Astrocyte of the cerebellum (primary cell): ENCODE data around the gene ENOX1.

Experiments used
- DNase-seq: peaks from one replicate; pipeline ENCODE4 v3.0.0-alpha.2; 2011; ENCODE audit warnings: low read depth
- H3K4me3 ChIP-seq: 2 replicates; pipeline ENCODE4 v1.5.1; 2011; ENCODE audit warnings: mild to moderate bottlenecking, low read depth, low read length, moderate library complexity
- in situ Hi-C: cut with HindIII; loops from 2 replicates; pipeline ENCODE4 v1.10.0; 2017; ENCODE audit warnings: low sequenced_read_pairs
- TF ChIP-seq, protein P1 (sequence below): IDR thresholded peaks from 2 replicates; pipeline ENCODE4 v1.5.1; 2012; ENCODE audit warnings: low read length, low read depth, moderate library complexity, mild to moderate bottlenecking; ENCODE audit errors: missing control alignments

Gene ENOX1

DNA sequence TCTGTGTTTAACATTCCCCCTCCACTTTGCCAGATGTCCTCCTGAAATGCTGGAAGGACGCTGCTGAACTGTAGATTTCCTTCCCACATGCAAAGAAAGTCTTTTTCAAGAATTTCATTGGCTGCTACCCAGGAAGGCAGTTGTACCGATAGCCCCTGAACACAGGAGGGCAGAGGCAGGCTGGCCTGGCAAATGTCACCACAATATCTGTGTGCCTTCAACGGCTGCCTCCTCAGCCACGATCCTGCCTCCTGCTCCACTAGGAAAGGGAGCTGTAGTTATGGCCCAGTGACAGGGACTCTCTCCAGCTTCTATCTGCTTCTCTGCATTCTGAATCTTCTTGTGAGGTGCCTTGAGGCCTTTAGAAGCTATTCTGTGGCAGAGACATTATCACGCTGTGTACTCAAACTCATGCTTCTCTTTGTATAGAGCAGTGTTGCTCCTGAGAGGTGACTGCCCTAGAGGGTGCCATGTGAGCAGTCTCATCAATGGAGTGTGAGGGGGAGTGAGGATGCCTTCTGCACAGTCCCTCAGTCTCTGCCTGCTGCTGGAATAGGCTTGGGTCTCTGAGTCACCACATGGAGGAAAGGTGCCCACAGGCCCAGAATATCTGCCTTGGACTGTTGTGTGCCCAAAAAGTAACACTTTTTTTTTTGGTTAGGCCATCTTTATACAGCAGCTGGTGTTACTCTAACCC is 483.6 kb downstream of the ENOX1 start:
- no peak overlapping the region for H3K4me3 ChIP-seq
- in situ Hi-C loops = no loop called here
- peak; percentile 52 for DNase-seq
- TF ChIP-seq, protein P1, sequence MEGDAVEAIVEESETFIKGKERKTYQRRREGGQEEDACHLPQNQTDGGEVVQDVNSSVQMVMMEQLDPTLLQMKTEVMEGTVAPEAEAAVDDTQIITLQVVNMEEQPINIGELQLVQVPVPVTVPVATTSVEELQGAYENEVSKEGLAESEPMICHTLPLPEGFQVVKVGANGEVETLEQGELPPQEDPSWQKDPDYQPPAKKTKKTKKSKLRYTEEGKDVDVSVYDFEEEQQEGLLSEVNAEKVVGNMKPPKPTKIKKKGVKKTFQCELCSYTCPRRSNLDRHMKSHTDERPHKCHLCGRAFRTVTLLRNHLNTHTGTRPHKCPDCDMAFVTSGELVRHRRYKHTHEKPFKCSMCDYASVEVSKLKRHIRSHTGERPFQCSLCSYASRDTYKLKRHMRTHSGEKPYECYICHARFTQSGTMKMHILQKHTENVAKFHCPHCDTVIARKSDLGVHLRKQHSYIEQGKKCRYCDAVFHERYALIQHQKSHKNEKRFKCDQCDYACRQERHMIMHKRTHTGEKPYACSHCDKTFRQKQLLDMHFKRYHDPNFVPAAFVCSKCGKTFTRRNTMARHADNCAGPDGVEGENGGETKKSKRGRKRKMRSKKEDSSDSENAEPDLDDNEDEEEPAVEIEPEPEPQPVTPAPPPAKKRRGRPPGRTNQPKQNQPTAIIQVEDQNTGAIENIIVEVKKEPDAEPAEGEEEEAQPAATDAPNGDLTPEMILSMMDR = peak; percentile 64

DNA sequence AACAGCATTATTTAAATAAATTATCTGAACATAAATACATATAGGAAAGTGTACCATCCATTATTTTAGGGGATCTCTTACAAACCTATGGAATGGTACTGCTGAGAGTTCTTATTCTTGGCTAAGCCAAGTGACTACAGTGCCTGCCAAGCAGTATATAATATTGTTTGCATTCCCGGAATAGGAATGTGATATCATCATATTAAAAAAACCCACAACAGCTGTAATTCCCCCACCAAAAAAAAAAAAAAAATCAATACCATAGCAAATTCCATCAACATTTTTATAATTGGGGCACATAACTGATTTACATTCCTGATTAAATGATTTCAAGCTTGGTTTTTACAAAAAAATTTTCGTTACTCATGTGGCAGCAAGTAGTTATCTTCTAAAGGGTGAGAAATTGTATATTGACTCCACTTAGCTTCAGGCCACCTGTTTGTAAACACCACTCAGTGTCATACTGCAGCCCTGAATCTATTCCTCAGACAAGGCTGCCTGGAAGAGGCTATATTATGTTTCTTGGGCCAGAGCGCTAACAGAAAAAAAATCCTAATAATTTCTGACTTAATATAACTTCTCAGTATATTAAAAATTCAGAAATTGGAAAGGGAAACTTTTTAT is 485.3 kb downstream of the ENOX1 start:
- no peak overlapping the region for H3K4me3 ChIP-seq
- in situ Hi-C loops = no loop called here
- TF ChIP-seq, protein P1 = no peak
- no peak for DNase-seq

DNA sequence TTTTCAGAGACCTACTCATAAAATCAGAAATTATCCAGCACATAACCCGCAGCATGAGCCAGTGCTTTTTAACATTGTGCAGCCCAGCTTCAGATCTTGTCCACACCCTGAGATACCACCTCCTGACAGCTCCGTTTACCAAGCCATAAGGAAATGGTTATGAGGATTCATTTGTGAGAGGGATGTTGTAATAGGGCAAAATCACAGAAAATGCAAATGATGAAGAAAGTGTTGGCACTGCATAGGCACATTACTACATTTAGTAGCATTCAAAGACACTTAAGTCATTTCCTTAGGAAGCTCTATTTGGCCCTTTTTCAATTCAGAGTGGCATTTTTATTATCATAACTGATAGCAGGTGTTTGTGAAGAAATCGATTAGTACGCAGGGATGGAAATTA is 485.9 kb downstream of the ENOX1 start:
- DNase-seq = no peak
- in situ Hi-C loops = no loop called here
- TF ChIP-seq, protein P1 = no peak
- H3K4me3 ChIP-seq = no peak overlapping the region

DNA sequence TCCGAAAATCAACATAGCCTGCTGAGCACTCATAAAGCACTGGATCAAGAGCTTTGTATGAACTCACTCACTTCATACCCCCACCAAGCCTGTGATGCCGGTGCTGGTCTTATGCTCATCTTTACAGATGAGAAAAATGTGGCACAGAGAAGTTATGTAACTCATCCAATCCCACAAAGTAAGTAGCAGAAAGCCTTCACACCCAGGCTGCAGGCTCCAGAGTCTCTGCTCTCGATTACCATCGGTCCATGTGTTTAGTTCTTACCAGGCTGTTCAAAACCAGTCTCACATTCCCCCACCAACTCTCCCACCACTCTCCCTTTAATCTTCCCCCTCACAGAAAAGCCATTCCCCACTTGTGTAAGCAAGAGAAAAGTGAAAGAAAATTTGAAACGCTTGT is 487.4 kb downstream of the ENOX1 start:
- in situ Hi-C loops = no loop called here
- no peak overlapping the region for H3K4me3 ChIP-seq
- no peak for DNase-seq
- TF ChIP-seq, protein P1 = no peak

DNA sequence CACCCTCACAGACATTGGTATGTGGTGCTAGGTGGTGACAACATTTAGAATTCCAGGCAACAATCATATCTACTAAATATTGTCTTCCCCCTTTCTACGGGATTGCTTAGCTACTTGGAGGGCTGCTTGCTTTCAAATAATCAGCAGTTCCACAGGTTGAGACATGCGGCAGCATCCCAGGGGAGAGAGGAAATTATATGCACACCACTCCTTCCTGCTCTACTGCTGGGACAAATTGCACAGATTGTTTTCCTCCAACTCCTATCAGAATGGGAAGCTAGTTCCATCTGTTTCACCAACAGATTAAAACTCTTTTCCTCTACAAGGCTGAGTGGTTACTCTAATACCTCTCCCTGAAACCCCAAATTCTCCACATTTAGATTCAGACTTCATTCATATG is 488.0 kb downstream of the ENOX1 start:
- TF ChIP-seq, protein P1 = no peak
- no peak for DNase-seq
- in situ Hi-C loops = no loop called here
- H3K4me3 ChIP-seq = no peak overlapping the region

DNA sequence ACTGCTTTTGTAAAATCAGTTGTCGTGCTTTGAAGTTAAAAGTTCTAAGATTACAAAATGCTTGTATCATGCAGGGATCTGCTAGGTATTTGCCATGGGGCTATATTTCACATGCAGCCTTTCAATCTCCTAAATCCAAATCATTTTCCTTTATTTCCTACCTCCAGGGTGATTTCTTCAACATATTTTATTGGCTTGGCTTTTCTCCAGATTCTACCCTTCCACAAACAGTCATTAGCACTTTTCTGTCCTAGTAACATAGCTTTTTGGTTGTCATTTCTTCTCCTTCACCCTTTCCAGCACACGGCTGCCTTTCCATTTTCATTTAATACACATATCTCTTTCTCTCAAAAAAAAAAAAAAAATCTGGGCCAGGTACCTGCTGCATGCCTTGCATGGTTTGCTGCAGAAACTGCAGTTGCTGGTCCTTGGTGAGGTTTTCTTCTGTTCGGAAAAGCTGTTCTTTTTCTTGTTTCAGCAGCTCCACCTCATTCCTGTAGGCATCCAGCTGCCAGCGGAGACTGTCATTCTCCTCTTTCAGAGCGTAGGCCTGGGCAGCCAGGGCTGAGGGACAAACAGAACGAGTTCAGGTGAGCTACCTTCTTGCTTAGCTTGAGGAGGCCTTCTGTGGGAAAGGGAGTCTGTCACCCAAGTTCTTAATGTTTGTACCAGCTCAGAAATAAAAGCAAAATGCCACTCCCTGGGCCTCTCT is 488.6 kb downstream of the ENOX1 start:
- in situ Hi-C loops = no loop called here
- no peak for DNase-seq
- no peak overlapping the region for H3K4me3 ChIP-seq
- TF ChIP-seq, protein P1 = no peak
